A673 (cell line): Measurements from ENCODE around the gene CHST2. TPM values are rescaled to one million over a fixed set of nuclear protein-coding genes. Genes with fewer than 3 reads are reported as not detected.

Source experiments
- BruUV-seq: library from RNA; stranded (reverse); fragments of 400-500 nt; replicated peaks from 2 replicates; lab custom pipeline; 2021; lab: Mats Ljungman, UMichigan
- CTCF ChIA-PET: fragments of 300-600 bp; sonication (Branson Sonifier 250); formaldehyde crosslinking; loops from one replicate; lab custom pipeline; 2022; ENCODE audit warnings: antibody characterized with exemption; lab: Charles Lee
- POLR2A ChIA-PET: fragments of 300-600 bp; sonication (Branson Sonifier 250); formaldehyde crosslinking; loops from one replicate; lab custom pipeline; 2022; ENCODE audit warnings: antibody characterized with exemption; ENCODE audit not compliant: low non-redundant PET; lab: Charles Lee
- DNase-seq: peaks from one replicate; pipeline ENCODE4 v3.0.0-alpha.2; 2015; ENCODE audit warnings: low spot score
- H3K27ac ChIP-seq: fragments of 200-600 bp; sonication (generic); 2 replicates; pipeline ENCODE4 v1.5.1; 2016; ENCODE audit warnings: mixed run types, low read depth, mild to moderate bottlenecking, mixed read lengths, antibody characterized with exemption, low read length; ENCODE audit not compliant: poor library complexity, severe bottlenecking
- H3K27me3 ChIP-seq: fragments of 200-600 bp; sonication (generic); replicated peaks from 2 replicates; pipeline ENCODE4 v1.6.1; 2017; ENCODE audit warnings: mixed run types, low read depth, mild to moderate bottlenecking, mixed read lengths, antibody characterized with exemption, low read length; ENCODE audit not compliant: insufficient read depth, poor library complexity
- H3K36me3 ChIP-seq: fragments of 200-600 bp; sonication (generic); 2 replicates; pipeline ENCODE4 v1.6.1; 2016; ENCODE audit warnings: mixed run types, mild to moderate bottlenecking, mixed read lengths, antibody characterized with exemption, low read length; ENCODE audit not compliant: insufficient read depth, poor library complexity, severe bottlenecking
- H3K4me1 ChIP-seq: fragments of 200-600 bp; sonication (generic); 2 replicates; pipeline ENCODE4 v1.6.1; 2017; ENCODE audit warnings: mixed run types, mild to moderate bottlenecking, mixed read lengths, antibody characterized with exemption, low read length; ENCODE audit not compliant: insufficient read depth, poor library complexity, severe bottlenecking
- H3K4me3 ChIP-seq: fragments of 200-600 bp; sonication (generic); 2 replicates; pipeline ENCODE4 v1.5.1; 2016; ENCODE audit warnings: low read depth, mixed run types, mild to moderate bottlenecking, mixed read lengths, low read length; ENCODE audit not compliant: poor library complexity, severe bottlenecking
- H3K9me3 ChIP-seq: fragments of 200-600 bp; sonication (generic); 2 replicates; pipeline ENCODE4 v1.6.1; 2016; ENCODE audit warnings: mixed run types, low read depth, mild to moderate bottlenecking, mixed read lengths, antibody characterized with exemption, low read length; ENCODE audit not compliant: poor library complexity, severe bottlenecking
- EZH2 ChIP-seq: fragments of 200-600 bp; sonication (generic); IDR thresholded peaks from 2 replicates; pipeline ENCODE4 v1.6.1; 2017; ENCODE audit warnings: borderline replicate concordance, low read depth, mild to moderate bottlenecking, mixed read lengths, antibody characterized with exemption, low read length; ENCODE audit not compliant: poor library complexity, severe bottlenecking
- intact Hi-C: fragments of 100-400 bp; cut with micrococcal nuclease; formaldehyde crosslinking; loops from one replicate; pipeline ENCODE4 v1.10.0; 2022; ENCODE audit not compliant: unreplicated experiment
- total RNA-seq: library from RNA; stranded (reverse); gene quantifications from 2 replicates; pipeline ENCODE4 v1.2.3, GENCODE V29; 2021
- TF ChIP-seq, protein P1 (sequence below): fragments of 300-800, 200-600 bp; sonication (generic); conservative IDR thresholded peaks from 2 replicates; pipeline ENCODE4 v1.5.1; 2017; ENCODE audit warnings: low read depth, mild to moderate bottlenecking, antibody characterized with exemption, low read length, moderate library complexity, mixed read lengths

CHST2 gene
- total RNA-seq, 1 experiment from 2014 or later, result 0.64 TPM

GRCh38 chr3:143152043-143152442 is 32.5 kb downstream of the CHST2 start:
- Histone ChIP-seq H3K9me3 (no peaks in the 10 kb centered on the region), H3K27ac (no peak overlapping the region), H3K4me1 (no peaks in the 10 kb centered on the region), H3K4me3 (no peak overlapping the region), H3K27me3 (no peaks in the 10 kb centered on the region), H3K36me3 (no peaks in the 10 kb centered on the region)
- CTCF ChIA-PET, result no interaction called here
- TF ChIP-seq, protein P1, sequence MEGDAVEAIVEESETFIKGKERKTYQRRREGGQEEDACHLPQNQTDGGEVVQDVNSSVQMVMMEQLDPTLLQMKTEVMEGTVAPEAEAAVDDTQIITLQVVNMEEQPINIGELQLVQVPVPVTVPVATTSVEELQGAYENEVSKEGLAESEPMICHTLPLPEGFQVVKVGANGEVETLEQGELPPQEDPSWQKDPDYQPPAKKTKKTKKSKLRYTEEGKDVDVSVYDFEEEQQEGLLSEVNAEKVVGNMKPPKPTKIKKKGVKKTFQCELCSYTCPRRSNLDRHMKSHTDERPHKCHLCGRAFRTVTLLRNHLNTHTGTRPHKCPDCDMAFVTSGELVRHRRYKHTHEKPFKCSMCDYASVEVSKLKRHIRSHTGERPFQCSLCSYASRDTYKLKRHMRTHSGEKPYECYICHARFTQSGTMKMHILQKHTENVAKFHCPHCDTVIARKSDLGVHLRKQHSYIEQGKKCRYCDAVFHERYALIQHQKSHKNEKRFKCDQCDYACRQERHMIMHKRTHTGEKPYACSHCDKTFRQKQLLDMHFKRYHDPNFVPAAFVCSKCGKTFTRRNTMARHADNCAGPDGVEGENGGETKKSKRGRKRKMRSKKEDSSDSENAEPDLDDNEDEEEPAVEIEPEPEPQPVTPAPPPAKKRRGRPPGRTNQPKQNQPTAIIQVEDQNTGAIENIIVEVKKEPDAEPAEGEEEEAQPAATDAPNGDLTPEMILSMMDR, result no peak
- TF ChIP-seq EZH2, result no peak
- intact Hi-C loops, result no loop called here
- no TSS peak for BruUV-seq
- POLR2A ChIA-PET, result no interaction called here
- DNase-seq, result no peak

- no TSS peak for BruUV-seq
- CTCF ChIA-PET, result no interaction called here
- DNase-seq, result no peak
- Histone ChIP-seq H3K4me1 (no peaks in the 10 kb centered on the region), H3K4me3 (no peak overlapping the region), H3K27ac (no peak overlapping the region), H3K27me3 (no peaks in the 10 kb centered on the region), H3K36me3 (no peaks in the 10 kb centered on the region), H3K9me3 (no peaks in the 10 kb centered on the region)
- intact Hi-C loops, result no loop called here
- no peak for TF ChIP-seq EZH2
- TF ChIP-seq, protein P1, result no peak
- POLR2A ChIA-PET, result no interaction called here
These were observed 36.2 kb downstream of the CHST2 start for GRCh38 chr3:143155756-143156155.

- POLR2A ChIA-PET, result no interaction called here
- TF ChIP-seq, protein P1, result no peak
- no peak for TF ChIP-seq EZH2
- Histone ChIP-seq H3K27ac (no peak overlapping the region), H3K27me3 (no peaks in the 10 kb centered on the region), H3K4me1 (no peaks in the 10 kb centered on the region), H3K4me3 (no peak overlapping the region), H3K36me3 (no peaks in the 10 kb centered on the region), H3K9me3 (no peaks in the 10 kb centered on the region)
- intact Hi-C loops, result no loop called here
- CTCF ChIA-PET, result no interaction called here
- no TSS peak for BruUV-seq
- no peak for DNase-seq
These were observed 38.7 kb downstream of the CHST2 start for GRCh38 chr3:143158014-143158988.
